HUDEP-2 (cell line): Measurements from ENCODE around the gene GTF3A.
A peak's percentile ranks its signal among the peaks of the same experiment; 100 is the strongest.

Source experiments
- DNase-seq, 76 experiments: peaks; one replicate each; lab custom pipeline; 2025; ENCODE audit not compliant: unreplicated experiment in 76 of 76; lab: John Stamatoyannopoulos, UW

GTF3A gene

GRCh38 chr13:27446986-27447583, 22.7 kb downstream of the GTF3A start:
- no peak for DNase-seq

GRCh38 chr13:27448308-27448707, 23.9 kb downstream of the GTF3A start:
- no peak for DNase-seq

GRCh38 chr13:27449081-27449603, 24.7 kb downstream of the GTF3A start:
- DNase-seq = peak in 2 of 76 experiments; percentile 2

GRCh38 chr13:27449936-27450828, 25.8 kb downstream of the GTF3A start, which contains the start of gene MTIF3:
Gene MTIF3 (minus strand): TSS chr13:27450564. CDS start chr13:27440448, 10,116 bp downstream.
- DNase-seq = peak; percentile 33 to 92 (median 86)

GRCh38 chr13:27450921-27451471, 26.6 kb downstream of the GTF3A start:
- DNase-seq = peak in 11 of 76 experiments; percentile 2 to 52 (median 28)

GRCh38 chr13:27455331-27455855, 31.0 kb downstream of the GTF3A start:
- no peak for DNase-seq

- DNase-seq = no peak
These were observed 37.6 kb downstream of the GTF3A start for GRCh38 chr13:27461940-27462584.

- no peak for DNase-seq
These were observed 39.1 kb downstream of the GTF3A start for GRCh38 chr13:27463500-27463899.

- DNase-seq = no peak
These were observed 41.2 kb downstream of the GTF3A start for GRCh38 chr13:27465611-27466010.

- peak in 4 of 76 experiments; percentile 2 to 12 (median 6) for DNase-seq
These were observed 42.1 kb downstream of the GTF3A start for GRCh38 chr13:27466513-27466912.

- no peak for DNase-seq
These were observed 45.8 kb downstream of the GTF3A start for GRCh38 chr13:27470075-27470820.

GRCh38 chr13:27472441-27472840, 48.0 kb downstream of the GTF3A start:
- no peak for DNase-seq

- DNase-seq = no peak
These were observed 48.5 kb downstream of the GTF3A start for GRCh38 chr13:27472941-27473340.

- no peak for DNase-seq
These were observed 50.4 kb downstream of the GTF3A start for GRCh38 chr13:27474751-27475268.

- DNase-seq = no peak
These were observed 52.7 kb downstream of the GTF3A start for GRCh38 chr13:27476943-27477703.

- DNase-seq = peak in 42 of 76 experiments; percentile 0 to 55 (median 19)
These were observed 57.3 kb downstream of the GTF3A start for GRCh38 chr13:27481766-27482165.

GRCh38 chr13:27482983-27483382, 58.6 kb downstream of the GTF3A start:
- peak in 2 of 76 experiments; percentile 2 to 22 for DNase-seq

GRCh38 chr13:27483421-27483820, 59.0 kb downstream of the GTF3A start:
- DNase-seq = no peak
